Measurements from ENCODE around the gene ZBTB46.

ZBTB46 gene

DNA sequence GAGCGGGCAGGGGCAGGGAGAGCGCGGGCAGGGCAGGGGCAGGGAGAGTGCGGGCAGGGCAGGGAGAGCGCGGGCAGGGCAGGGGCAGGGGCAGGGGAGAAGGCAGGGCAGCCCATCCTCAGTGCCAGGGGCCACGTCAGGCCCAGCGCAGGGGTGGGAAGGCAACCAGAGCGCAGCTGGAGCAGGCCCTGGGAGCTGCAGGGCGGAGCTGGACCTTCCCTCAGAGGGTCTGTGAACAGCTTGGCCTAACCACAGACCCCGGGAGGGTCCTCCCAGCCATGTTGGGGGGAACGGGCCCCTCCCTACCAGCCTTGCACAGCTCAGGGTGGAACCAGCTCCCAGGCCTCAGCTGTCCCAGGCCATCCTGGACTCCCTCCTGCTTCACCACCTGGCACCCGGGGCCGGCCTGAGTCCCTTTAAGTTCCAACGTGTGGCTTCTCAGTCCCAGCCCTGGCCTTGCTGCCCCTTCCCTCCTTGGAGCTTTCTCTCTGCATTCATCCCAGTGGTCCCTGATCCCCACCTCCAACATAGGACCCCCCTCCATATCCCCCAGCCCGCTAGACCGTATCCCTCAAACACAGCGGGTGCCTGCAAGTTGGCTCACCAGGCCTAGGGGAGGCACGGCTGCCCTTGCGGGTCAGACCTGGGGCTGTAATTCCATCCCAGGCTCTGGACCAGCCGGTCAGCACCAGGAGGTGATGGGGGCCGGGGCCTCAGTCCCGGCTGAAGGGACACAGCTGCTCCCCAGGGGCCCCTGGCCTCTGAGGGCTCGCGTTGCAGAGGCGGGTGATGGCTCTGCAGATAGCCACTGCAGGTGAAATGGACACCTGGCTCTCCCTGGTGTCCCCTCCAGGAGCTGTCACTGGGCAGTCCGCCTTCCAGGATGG lies 5.6 kb upstream of the ZBTB46 start:
- H3K36me3 ChIP-seq = no peaks in the 10 kb centered on the region
- H3K4me3 ChIP-seq (ENCODE audit: low read depth in 1 of 2, low read length in 1 of 2) = no peak overlapping the region
- H3K27ac ChIP-seq = no peak overlapping the region
- no peaks in the 10 kb centered on the region for H3K9me3 ChIP-seq
- H3K27me3 ChIP-seq = peaks cover 67% of the 10 kb centered on the region
- peaks cover 4 to 8% of the 10 kb centered on the region in 2 experiments for H3K4me1 ChIP-seq (ENCODE audit: control insufficient read depth in 1 of 2, insufficient read depth in 1 of 2, low read depth in 1 of 2, low read length in 1 of 2)
- TF ChIP-seq, protein P1, sequence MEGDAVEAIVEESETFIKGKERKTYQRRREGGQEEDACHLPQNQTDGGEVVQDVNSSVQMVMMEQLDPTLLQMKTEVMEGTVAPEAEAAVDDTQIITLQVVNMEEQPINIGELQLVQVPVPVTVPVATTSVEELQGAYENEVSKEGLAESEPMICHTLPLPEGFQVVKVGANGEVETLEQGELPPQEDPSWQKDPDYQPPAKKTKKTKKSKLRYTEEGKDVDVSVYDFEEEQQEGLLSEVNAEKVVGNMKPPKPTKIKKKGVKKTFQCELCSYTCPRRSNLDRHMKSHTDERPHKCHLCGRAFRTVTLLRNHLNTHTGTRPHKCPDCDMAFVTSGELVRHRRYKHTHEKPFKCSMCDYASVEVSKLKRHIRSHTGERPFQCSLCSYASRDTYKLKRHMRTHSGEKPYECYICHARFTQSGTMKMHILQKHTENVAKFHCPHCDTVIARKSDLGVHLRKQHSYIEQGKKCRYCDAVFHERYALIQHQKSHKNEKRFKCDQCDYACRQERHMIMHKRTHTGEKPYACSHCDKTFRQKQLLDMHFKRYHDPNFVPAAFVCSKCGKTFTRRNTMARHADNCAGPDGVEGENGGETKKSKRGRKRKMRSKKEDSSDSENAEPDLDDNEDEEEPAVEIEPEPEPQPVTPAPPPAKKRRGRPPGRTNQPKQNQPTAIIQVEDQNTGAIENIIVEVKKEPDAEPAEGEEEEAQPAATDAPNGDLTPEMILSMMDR (IDR thresholded peaks at IDR 0.05) = no peak

DNA sequence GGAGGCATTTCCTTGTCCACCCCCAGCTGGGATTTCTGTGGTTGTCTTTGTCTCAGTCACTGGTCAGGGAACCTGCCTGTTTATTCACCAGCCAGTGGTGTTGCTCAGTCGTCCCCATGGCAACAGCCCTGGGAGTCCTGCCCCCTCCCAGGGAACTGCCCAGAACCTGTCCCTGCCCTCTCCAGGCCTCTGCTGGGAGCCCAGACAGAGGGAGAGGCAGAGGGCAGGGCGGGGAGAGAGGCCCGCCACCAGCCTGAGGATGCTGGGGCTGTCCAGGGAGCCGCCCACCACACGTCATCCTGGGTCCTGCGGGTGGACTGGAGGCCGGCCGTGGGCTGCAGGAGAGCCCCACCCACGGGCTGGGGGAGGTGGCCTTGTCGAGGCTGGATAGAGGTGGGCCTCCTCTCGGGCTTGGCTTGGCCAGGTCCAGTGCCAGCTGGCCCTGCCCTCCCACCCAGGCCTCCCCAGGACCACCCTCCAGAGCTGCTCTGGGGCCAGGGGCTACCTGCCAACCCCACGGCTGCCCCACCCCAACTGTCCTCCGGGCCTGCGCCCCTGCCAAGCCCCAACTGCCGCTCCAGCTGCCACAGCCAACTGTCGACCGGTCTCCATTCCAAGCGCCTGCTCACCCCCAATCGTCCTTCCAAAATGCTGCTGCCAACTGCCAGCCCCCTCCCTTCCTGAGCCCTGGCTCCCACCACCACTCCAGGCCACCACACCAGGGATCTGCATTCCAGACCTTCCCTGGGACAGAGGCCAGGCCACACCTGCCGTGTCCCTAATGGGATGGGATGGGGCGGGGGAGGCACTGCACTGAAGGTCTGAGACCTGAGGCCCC lies 4.2 kb upstream of the ZBTB46 start:
- peaks cover 10 to 12% of the 10 kb centered on the region in 2 experiments for H3K4me1 ChIP-seq (ENCODE audit: control insufficient read depth in 1 of 2, insufficient read depth in 1 of 2, low read depth in 1 of 2, low read length in 1 of 2)
- no peaks in the 10 kb centered on the region for H3K36me3 ChIP-seq
- TF ChIP-seq, protein P1 (IDR thresholded peaks at IDR 0.05) = no peak
- H3K27me3 ChIP-seq = peaks cover 73% of the 10 kb centered on the region
- H3K4me3 ChIP-seq (ENCODE audit: low read depth in 1 of 2, low read length in 1 of 2) = no peak overlapping the region
- H3K27ac ChIP-seq = no peak overlapping the region
- H3K9me3 ChIP-seq = no peaks in the 10 kb centered on the region

DNA sequence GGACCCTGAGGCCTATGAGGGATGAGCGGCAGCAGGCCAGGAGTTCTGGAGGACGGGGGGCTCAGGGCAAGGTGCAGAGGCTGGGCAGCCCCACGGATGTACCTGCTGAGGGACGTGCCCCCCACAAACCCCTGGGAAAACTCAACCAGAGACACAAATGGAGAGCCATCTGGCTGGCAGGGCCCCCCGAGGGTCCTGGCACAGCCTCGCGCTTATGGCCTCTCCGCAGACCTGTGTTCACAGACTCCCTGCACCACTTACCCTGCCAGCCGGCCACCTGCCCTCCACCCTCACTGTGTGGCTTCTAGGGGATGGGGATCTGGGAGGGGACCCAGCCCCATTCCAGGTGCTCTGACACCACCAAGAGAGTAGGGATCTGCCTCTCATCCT lies 3.4 kb upstream of the ZBTB46 start:
- no peak overlapping the region for H3K4me3 ChIP-seq (ENCODE audit: low read depth in 1 of 2, low read length in 1 of 2)
- peaks cover 79% of the 10 kb centered on the region for H3K27me3 ChIP-seq

GRCh38 chr20:63833776-63834490 lies 2.9 kb upstream of the ZBTB46 start:
- TF ChIP-seq, protein P1 (IDR thresholded peaks at IDR 0.05) = no peak
- H3K4me1 ChIP-seq (ENCODE audit: control insufficient read depth in 1 of 2, insufficient read depth in 1 of 2, low read depth in 1 of 2, low read length in 1 of 2) = peaks cover 17 to 19% of the 10 kb centered on the region in 2 experiments
- no peak overlapping the region for H3K4me3 ChIP-seq (ENCODE audit: low read depth in 1 of 2, low read length in 1 of 2)
- no peaks in the 10 kb centered on the region for H3K36me3 ChIP-seq
- peaks cover 82% of the 10 kb centered on the region for H3K27me3 ChIP-seq
- H3K9me3 ChIP-seq = no peaks in the 10 kb centered on the region
- H3K27ac ChIP-seq = no peak overlapping the region

More for the DNA sequence above, 3.4 kb upstream of the ZBTB46 start:
- H3K9me3 ChIP-seq = no peaks in the 10 kb centered on the region
- H3K4me1 ChIP-seq (ENCODE audit: control insufficient read depth in 1 of 2, insufficient read depth in 1 of 2, low read depth in 1 of 2, low read length in 1 of 2) = peaks cover 17 to 19% of the 10 kb centered on the region in 2 experiments
- no peaks in the 10 kb centered on the region for H3K36me3 ChIP-seq
- no peak overlapping the region for H3K27ac ChIP-seq
- TF ChIP-seq, protein P1 (IDR thresholded peaks at IDR 0.05) = no peak

DNA sequence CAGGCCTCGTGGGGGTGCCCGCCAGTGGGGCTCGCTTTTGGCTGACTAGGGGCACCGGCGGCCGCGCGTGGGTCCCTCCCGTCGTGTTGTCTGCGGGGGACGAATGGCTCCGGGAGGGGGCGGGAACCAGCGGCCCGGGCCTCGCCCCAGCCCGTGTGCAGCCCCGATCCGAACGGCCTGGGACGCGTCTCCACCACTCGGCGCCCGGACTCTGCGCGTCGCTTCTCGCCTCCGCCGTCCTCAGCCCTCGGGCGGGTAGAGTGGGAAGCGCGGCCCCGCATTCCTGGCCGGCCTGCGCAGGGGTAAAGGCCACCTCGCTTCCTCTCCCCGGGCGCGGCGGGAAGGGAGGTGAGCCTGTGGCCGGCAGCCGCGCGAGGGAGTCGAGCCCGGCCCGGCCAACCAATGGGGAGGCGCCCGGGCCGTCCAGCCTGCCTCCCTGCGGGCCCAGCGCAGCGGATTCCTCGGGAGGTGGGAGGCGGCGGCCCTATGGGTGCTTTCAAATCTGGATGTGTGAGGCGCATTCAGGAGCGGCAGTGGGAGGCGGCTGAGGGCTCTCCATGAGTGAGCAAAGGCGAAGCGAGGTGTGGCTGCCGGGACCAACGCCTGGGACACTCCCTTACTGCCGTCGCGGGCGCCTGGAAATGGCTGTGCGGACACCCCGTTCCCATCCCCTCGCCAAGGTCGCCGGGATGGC lies 1.1 kb upstream of the ZBTB46 start:
- TF ChIP-seq, protein P1 (IDR thresholded peaks at IDR 0.05) = no peak
- Histone ChIP-seq H3K4me3 (ENCODE audit: low read depth in 1 of 2, low read length in 1 of 2) (peak overlapping the region; percentile 63 to 72), H3K4me1 (ENCODE audit: control insufficient read depth in 1 of 2, insufficient read depth in 1 of 2, low read depth in 1 of 2, low read length in 1 of 2) (peaks cover 17 to 19% of the 10 kb centered on the region in 2 experiments), H3K9me3 (no peaks in the 10 kb centered on the region), H3K36me3 (no peaks in the 10 kb centered on the region), H3K27me3 (peaks cover 85% of the 10 kb centered on the region), H3K27ac (peak overlapping the region; percentile 35)

Measured in neutrophil (primary cell).